DMS53 (cell line): Measurements from ENCODE around the gene ZNF33A.
"Not testable (repeated sequence)": the region's sequence is repeated elsewhere in the genome, so short reads cannot be mapped to it uniquely, and the experiment has no call there.

Source experiments
- DNase-seq: peaks from one replicate; lab custom pipeline; 2025; lab: John Stamatoyannopoulos, UW

ZNF33A gene

DNA sequence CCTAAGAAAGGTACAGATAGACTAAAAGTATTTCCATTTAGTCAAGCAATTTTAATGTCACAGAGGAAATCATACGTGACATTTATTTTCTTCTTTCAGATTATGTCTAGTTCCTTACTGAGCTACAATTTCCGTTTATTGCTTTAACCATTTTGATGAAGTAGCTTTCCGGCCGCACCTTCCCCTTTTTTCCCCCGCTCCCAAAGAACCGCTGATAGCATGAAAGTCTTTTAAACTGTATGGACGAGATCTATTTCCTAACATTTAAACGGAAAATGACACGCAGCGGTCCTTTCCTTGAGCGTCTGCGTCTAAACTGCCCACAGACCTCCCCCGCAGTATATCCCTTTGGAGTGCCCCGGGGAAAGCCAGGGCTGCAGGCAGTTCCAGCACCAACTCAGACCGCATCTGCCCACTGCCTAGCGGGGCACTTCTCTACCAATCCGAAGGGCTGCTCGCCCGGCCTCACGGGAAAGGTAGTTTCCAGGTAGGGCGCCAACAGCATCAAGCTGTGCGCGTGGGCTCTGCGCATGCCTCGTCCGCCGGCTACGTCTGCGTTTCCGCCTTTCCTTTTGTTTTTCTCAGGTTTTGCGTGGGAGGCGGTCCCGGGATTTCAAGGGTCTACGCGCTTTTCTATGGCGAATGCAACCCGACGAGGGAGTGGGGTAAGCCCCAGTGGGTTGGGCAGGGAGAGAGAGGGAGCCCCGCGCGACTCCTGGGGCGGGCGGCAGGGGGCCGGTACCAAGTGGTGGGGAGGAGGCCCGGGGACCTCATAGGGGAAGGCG is at the start of gene ZNF33A:
TSS of gene ZNF33A (plus strand) at position 557 of the 785 bp plus-strand sequence. CDS start 1,667 bp downstream, outside the sequence.
- DNase-seq: peak; percentile 98

- DNase-seq: no peak
Measured at GRCh38 chr10:37965006-37965405, 45.5 kb upstream of the ZNF33A start.

GRCh38 chr10:37972396-37972795 is 38.1 kb upstream of the ZNF33A start:
- DNase-seq: no peak

DNA sequence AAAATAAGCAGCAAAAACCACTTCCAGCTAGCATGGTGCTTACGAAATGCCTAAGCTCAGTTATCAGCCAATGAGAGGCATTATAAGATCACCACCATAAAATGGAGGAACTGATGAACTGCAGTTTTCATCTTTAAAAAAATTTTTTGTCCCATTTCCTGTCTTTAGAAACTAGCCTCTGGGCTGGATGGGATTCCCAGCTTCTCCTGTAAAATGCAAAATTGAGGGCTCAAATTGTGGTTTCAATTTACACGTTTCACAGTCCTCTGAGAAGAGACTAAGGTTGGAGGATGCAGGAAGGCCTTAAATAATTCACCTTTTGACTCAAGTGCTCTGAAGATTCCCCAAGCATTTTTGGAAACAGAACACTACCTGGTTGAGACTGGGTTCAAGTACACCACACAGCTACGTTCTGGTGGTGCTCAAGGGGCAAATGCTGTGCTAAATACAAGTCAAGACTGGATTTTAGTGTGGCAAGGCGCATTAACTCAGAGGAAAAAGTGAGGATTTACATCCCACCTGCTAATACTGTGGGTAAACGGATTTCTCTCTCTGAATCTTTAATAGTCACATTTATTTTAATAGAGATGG is 35.0 kb upstream of the ZNF33A start:
- DNase-seq: peak; percentile 53

DNA sequence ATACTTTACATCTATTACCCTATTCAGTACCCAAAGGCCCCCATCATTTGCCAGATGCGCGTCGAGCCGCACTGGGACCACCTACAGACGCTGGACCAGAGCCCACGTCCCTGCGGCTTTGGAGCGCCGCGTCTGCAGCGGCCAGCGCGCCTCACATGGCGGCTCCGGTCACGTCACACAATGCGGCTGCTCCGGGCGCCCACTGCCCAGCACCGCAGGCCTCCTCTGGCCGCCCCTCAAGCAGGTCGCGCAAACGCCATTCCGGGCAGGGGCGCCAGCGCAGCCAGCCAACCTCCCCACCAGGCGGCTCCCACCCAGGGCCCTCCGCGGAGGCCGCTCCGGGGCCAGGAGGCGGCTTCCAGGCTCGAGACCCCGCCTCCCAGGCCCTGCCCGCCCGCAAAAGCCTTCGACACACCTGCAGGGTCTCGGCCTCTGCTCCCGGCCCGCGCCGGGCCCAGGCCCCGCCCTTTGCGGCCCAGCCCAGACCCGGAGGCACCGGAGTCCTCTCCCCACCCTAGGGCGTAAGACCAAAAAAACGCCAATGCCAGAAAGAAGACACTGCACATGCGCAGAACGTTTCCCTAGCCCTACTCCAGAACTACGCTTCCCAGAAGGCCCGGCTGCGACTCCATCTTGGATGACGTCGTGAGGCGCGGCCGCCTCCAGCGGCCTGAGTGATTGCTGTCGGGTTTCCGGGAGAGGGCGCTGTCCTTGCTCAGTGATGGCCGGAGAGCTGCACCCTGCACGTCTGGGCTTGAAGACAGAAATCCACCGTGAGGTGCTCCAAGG is 34.2 kb upstream of the ZNF33A start, which contains the start of gene ZNF25:
TSS of gene ZNF25 (minus strand) at position 557 of the 789 bp plus-strand sequence. CDS start 4,925 bp downstream, outside the sequence.
- peak; percentile 99 for DNase-seq

DNA sequence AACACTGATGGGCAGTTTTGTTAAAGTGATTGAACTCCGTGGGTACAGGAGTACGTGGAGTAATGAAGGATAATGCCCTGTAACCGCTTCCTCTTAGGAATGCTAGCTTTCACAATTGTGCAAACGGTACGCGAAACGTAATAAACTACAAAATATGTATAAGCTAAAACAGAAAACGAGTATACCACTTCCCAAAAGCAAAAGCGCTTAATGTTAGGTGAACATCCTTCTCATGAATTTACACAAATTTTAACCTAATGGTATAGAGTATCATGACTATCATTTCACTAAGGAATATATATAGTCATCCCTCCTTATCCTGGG is 33.6 kb upstream of the ZNF33A start:
- DNase-seq: no peak

DNA sequence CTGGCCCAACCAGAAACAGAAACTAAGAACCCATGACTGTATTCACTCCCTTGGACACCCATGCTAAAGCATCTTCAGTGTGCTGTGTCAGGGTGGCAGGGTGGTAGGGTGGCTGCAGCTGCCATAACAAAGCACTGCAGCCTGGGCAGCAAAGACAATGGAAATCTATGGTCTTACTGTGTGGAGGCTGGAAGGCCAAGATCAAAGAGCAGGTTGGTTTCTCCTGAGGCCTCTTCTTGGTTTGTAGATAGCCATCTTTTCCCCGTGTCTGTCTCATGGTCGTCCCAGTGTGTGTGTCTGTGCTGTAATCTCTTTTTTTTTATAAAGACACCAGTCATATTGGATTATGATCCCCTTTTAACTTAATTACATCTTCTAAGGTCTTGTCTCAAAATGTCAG is 18.8 kb upstream of the ZNF33A start:
- no peak for DNase-seq

DNA sequence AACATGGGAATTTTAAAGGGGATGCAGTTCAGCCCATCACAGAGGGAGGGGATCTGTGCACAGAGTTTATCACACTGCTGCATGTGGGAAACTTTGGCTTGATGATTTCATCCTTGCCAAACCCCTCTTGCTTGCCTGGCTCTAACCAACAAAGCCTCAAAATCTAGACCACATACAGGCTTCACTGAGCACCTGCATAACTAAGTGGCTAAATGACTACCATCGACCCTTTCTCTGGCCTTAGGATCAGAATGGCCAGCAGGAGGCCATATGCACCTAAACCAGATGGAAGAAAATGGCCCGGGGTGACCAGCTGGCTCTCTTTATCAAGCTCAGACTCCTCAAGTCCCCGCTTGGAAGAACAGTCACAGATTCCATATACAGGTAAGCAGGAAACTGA is 18.4 kb upstream of the ZNF33A start:
- peak; percentile 8 for DNase-seq

DNA sequence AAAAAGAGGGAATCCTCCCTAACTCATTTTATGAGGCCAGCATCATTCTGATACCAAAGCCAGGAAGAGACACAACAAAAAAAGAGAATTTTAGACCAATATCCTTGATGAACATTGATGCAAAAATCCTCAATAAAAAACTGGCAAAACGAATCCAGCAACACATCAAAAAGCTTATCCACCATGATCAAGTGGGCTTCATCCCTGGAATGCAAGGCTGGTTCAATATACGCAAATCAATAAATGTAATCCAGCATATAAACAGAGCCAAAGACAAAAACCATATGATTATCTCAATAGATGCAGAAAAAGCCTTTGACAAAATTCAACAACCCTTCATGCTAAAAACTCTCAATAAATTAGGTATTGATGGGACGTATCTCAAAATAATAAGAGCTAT is 11.6 kb upstream of the ZNF33A start:
- DNase-seq: not testable (repeated sequence)

- not testable (repeated sequence) for DNase-seq
Measured at GRCh38 chr10:38000474-38000873, 10.0 kb upstream of the ZNF33A start.

DNA sequence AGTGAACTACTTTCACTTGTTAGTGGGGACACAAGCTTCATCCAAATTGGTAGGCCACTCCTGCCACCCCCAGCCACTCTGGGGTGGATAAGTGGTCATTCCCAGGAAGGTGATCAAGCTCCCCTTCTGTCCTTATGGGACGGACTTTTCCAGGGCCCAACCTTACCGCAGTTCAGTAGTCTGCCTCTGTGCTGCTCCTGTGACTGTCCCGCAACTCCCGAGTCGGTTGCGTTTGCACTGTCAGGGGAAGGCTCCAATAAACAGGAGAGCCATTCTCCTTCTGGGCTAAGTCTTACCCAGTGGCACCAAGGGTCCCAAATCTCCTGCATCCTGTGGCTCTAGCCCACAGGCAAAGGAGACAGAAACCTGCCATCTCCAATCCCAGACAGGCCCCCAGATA is 7.4 kb upstream of the ZNF33A start:
- no peak for DNase-seq

GRCh38 chr10:38003588-38003987 is 6.9 kb upstream of the ZNF33A start:
- DNase-seq: no peak

- no peak for DNase-seq
Measured at GRCh38 chr10:38007551-38007950, 2.9 kb upstream of the ZNF33A start.

- DNase-seq: peak; percentile 25
Measured at GRCh38 chr10:38007991-38008390, 2.5 kb upstream of the ZNF33A start.

- no peak for DNase-seq
Measured at GRCh38 chr10:38016354-38016753, 5.9 kb downstream of the ZNF33A start.

- not testable (repeated sequence) for DNase-seq
Measured at GRCh38 chr10:38019124-38019523, 8.6 kb downstream of the ZNF33A start.

GRCh38 chr10:38025283-38025682 is 14.8 kb downstream of the ZNF33A start:
- no peak for DNase-seq

DNA sequence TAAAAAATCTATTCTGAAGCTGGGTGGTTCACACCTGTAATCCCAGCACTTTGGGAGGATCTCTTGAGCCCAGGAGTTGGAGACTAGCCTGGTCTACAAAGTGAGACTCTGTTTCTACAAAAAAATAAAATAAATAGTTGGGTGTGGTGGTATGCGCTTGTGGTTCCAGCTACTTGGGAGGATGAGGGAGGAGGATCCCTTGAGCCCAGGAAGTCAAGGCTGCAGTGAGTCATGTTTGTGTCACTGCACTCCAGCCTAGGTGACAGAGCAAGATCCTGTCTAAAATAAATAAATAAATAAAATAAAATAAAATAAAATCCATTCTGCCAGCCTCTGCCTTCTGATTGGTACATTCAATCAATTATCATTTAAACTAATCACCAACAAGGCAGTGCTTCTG is 17.5 kb downstream of the ZNF33A start:
- DNase-seq: peak; percentile 6

DNA sequence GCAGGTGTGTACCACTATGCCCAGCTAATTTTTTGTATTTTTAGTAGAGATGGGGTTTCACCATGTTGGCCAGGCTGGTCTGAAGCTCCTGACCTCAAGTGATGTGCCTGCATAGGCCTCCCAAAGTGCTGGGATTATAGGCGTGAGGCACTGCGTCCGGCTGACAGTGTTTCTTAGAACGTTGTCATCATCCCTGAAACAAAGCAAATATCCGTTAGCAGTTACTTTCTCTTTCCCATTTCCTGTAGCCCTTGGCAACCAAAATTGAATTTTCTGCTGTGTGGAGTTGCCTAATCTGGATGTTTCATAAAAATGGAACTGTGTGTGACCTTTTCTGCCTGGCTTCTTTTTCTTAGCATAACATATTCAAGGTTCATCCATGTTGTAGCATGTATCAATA is 22.4 kb downstream of the ZNF33A start:
- no peak for DNase-seq

DNA sequence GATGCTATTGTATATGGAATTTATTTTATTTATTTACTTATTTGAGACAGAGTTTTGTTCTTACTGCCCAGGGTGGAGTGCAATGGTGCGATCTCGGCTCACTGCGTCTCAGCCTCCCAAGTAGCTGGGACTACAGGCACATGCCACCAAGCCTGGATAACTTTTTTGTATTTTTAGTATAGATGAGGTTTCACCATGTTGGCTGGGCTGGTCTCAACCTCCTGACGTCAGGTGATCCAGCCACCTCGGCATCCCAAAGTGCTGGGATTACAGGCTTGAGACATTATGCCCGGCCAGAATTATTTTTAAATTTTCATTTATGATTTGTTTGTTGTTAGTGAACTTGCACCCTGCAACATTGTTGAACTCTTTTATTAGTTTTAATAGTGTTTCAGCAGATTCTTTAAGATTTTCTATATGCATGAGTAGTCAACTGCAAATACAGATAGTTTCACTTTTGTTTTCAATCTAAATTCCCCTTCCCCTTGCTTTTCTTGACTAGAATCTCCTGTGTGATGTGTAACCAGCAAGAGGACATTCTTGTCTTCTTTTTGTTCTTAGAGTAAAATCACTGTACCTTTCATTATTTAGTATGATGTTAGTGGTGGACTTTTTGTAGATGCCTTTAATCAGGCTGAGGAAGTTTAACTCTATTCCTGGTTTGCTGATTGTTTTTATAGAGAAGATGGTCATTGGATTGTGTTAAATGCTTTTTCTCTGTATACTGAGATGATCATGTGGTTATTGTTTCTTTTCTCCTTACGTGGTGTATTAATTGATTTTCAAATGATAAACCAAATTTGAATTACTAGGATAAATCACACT is 27.8 kb downstream of the ZNF33A start:
- no peak for DNase-seq

DNA sequence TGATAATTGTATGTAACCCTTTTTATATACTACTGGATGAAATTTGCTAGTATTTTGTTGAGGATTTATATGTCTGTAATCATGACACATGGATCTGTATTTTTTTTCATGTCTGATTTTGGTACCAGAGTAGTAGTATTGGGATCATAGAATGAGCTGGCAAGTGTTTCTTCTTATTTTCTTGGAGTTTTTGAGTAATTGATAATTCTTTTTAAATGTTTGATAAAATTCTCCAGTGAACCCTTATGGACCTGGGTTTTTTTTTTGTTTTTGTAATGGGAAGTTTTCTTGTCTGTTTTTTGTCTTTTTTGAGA is 28.4 kb downstream of the ZNF33A start:
- DNase-seq: no peak

DNA sequence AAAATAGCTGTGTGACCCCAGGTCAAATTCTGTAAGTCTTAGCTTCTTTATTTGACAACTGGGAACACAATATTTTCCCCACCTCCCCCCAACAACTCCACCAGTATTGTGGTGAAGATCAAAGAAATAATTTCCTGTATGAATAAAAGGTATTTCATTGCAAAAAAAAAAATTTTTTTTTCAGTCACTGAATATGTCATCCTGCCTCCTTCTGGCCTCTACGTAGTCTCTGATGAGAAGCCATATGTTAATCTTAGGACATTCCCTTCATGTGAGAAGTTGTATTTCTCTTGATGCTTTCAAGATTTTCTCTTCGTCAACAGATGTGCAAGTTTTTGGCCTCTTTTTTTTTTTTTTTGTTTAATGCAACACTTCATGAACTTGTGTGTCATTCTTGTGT is 33.0 kb downstream of the ZNF33A start:
- no peak for DNase-seq
